Gastroesophageal sphincter (tissue), 3 donors: Measurements from ENCODE around the gene PTPRK.

ENCODE experiments used
- CTCF ChIP-seq, 4 experiments: fragments of 200-600 bp in 2 of 4; fragments of 450-650 bp in 2 of 4; sonication (generic) in 1 of 4; IDR thresholded peaks; one replicate each; pipeline ENCODE4 v1.5.1; 2017 to 2019; ENCODE audit warnings: antibody characterized with exemption in 4 of 4, mild to moderate bottlenecking in 2 of 4, moderate library complexity in 2 of 4
- POLR2A ChIP-seq, 2 donors: fragments of 450-650 bp; IDR thresholded peaks; one replicate each; pipeline ENCODE4 v1.6.1; 2017; ENCODE audit warnings: antibody characterized with exemption in 2 of 2, mild to moderate bottlenecking in 2 of 2, moderate library complexity in 1 of 2
- POLR2AphosphoS5 ChIP-seq: sonication (generic); formaldehyde crosslinking; IDR thresholded peaks from one replicate; pipeline ENCODE4 v1.6.1; 2017; ENCODE audit warnings: antibody characterized with exemption

GRCh38 chr6:127971386-127971785 is 549.0 kb downstream of the PTPRK start:
- TF ChIP-seq CTCF (IDR thresholded peaks at IDR 0.05): no peak
- no peak for TF ChIP-seq POLR2AphosphoS5
- no peak for TF ChIP-seq POLR2A (IDR thresholded peaks at IDR 0.05)
